ENCODE data around the gene CHKB. TPM values are rescaled to one million over a fixed set of nuclear protein-coding genes. Genes with fewer than 3 reads are reported as not detected.

Gene CHKB
- total RNA-seq, 2 experiments from 2014 or later: 55.6 to 60.3 TPM

- DNase-seq (no peak), ATAC-seq (peak; percentile 3)
- Mint-ChIP-seq H3K27me3 (no peaks in the 10 kb centered on the region), H3K9me3 (no peaks in the 10 kb centered on the region), H3K4me3 (peak overlapping the region; percentile 89), H3K36me3 (ENCODE audit: low read depth) (peaks cover 20% of the 10 kb centered on the region), H3K27ac (peak overlapping the region; percentile 98), H3K4me1 (ENCODE audit: low read depth) (peaks cover 36% of the 10 kb centered on the region)
- TF ChIP-seq CTCF (IDR thresholded peaks at IDR 0.05): no peak
- POLR2A ChIA-PET: interaction anchor here (0.6 to 2.9 kb wide), 4 partner anchors 10 to 61 kb away, joined by 3 to 20 read pairs (median 8); no protein-coding TSS in a partner anchor
- CTCF ChIA-PET: no interaction called here
- intact Hi-C loops (cut with micrococcal nuclease): no loop called here
These were observed 52.1 kb downstream of the CHKB start for GRCh38 chr22:50530580-50530876.

- DNase-seq: peak; percentile 75
- no peaks in the 10 kb centered on the region for H3K9me3 Mint-ChIP-seq
- TF ChIP-seq CTCF (IDR thresholded peaks at IDR 0.05): no peak
- intact Hi-C loops (cut with micrococcal nuclease): loop anchor here (5.0 kb wide), 1 partner anchor 52 kb away; the partner anchor contains the start of gene CHKB
- peak within 1 kb of the TSS; percentile 94 for H3K4me3 Mint-ChIP-seq
- ChIA-PET POLR2A (interaction anchor here (1.4 to 6.7 kb wide), 6 partner anchors 9 to 91 kb away, joined by 3 to 175 read pairs (median 11); partner anchors contain the start of genes CHKB, CPT1B and KLHDC7B), CTCF (interaction anchor here (1.0 to 2.5 kb wide), 5 partner anchors 9 to 91 kb away, joined by 3 to 13 read pairs (median 5); partner anchors contain the start of genes LMF2, NCAPH2 and SYCE3)
- H3K36me3 Mint-ChIP-seq (ENCODE audit: low read depth): peaks cover 20% of the 10 kb centered on the region
- H3K27ac Mint-ChIP-seq: peak within 1 kb of the TSS; percentile 98
- peak; percentile 9 for ATAC-seq
- H3K27me3 Mint-ChIP-seq: no peaks in the 10 kb centered on the region
- peaks cover 36% of the 10 kb centered on the region for H3K4me1 Mint-ChIP-seq (ENCODE audit: low read depth)
These were observed 52.6 kb downstream of the CHKB start, which contains the start of gene TYMP for GRCh38 chr22:50529897-50530579. TYMP (minus strand) TSS chr22:50530012; CDS start chr22:50529709, 303 bp downstream.

GRCh38 chr22:50529416-50529896, 53.2 kb downstream of the CHKB start:
- Mint-ChIP-seq H3K27ac (peak overlapping the region; percentile 76), H3K9me3 (no peaks in the 10 kb centered on the region), H3K27me3 (no peaks in the 10 kb centered on the region), H3K36me3 (ENCODE audit: low read depth) (peaks cover 26% of the 10 kb centered on the region), H3K4me3 (peak overlapping the region; percentile 94), H3K4me1 (ENCODE audit: low read depth) (peaks cover 38% of the 10 kb centered on the region)
- no peak for TF ChIP-seq CTCF (IDR thresholded peaks at IDR 0.05)
- no peak for DNase-seq
- ChIA-PET POLR2A (interaction anchor here (1.4 to 6.7 kb wide), 6 partner anchors 9 to 91 kb away, joined by 3 to 175 read pairs (median 11); partner anchors contain the start of genes CHKB, CPT1B and KLHDC7B), CTCF (interaction anchor here (0.9 to 2.5 kb wide), 6 partner anchors 10 to 92 kb away, joined by 3 to 13 read pairs (median 4); partner anchors contain the start of genes LMF2, NCAPH2 and SYCE3)
- no peak for ATAC-seq
- intact Hi-C loops (cut with micrococcal nuclease): loop anchor here (5.0 kb wide), 1 partner anchor 53 kb away; the partner anchor contains the start of gene CHKB

Other genes with a start within 250 kb of the CHKB start
- 10 to 100 TPM; 44.2 to 44.3 TPM for gene PPP6R2, start 239.5 kb downstream of the CHKB start, total RNA-seq
- 100 to 1,000 TPM; 120 TPM for gene SBF1, start 107.8 kb downstream of the CHKB start, total RNA-seq
- 1 to 10 TPM; 5.5 to 6.8 TPM for gene ADM2, start 101.3 kb downstream of the CHKB start, total RNA-seq
- under 1 TPM in 1 of 2 experiments, not detected in 1; 0.29 TPM for gene MIOX, start 96.0 kb downstream of the CHKB start, total RNA-seq
- 10 to 100 TPM; 48.0 to 48.8 TPM for gene LMF2, start 75.1 kb downstream of the CHKB start, total RNA-seq
- gene NCAPH2, start 74.6 kb downstream of the CHKB start, total RNA-seq: 100 to 1,000 TPM; 121 to 126 TPM
- 1 to 10 TPM in 1 of 2 experiments, not detected in 1; 2.7 TPM for gene SCO2, start 57.3 kb downstream of the CHKB start, total RNA-seq
- 10 to 100 TPM; 24.2 to 24.7 TPM for gene TYMP, start 52.8 kb downstream of the CHKB start, total RNA-seq
- 1 to 10 TPM; 5.8 to 6.8 TPM for gene KLHDC7B, start 37.0 kb downstream of the CHKB start, total RNA-seq
- not detected for gene SYCE3, start 19.9 kb downstream of the CHKB start, total RNA-seq
- gene CPT1B, start 4.4 kb downstream of the CHKB start, total RNA-seq: 10 to 100 TPM; 42.9 to 43.7 TPM
- under 1 TPM; 0.11 TPM for gene MAPK8IP2, start 17.9 kb upstream of the CHKB start, total RNA-seq
- 10 to 100 TPM; 11.6 to 11.8 TPM for gene ARSA, start 45.3 kb upstream of the CHKB start, total RNA-seq
- gene SHANK3, start 90.0 kb upstream of the CHKB start, total RNA-seq: under 1 TPM; 0.16 to 0.22 TPM
- not detected for gene ACR, start 155.4 kb upstream of the CHKB start, total RNA-seq
- gene RABL2B, start 200.8 kb upstream of the CHKB start, total RNA-seq: 10 to 100 TPM; 19.2 to 22.5 TPM

Data from activated CD8-positive, alpha-beta T cell treated with anti-CD3 and anti-CD28 coated beads for 36 hours (primary cell).